Sigmoid colon (tissue), 4 donors: ENCODE measurements around the gene PRPF31.

Experiments used
- CTCF ChIP-seq, 4 experiments: fragments of 450-650 bp in 3 of 4; fragments of 200-600 bp in 1 of 4; IDR thresholded peaks; one replicate each; pipeline ENCODE4 v1.5.1; 2016 to 2019; ENCODE audit warnings: antibody characterized with exemption in 4 of 4, mild to moderate bottlenecking in 3 of 4, moderate library complexity in 2 of 4
- EP300 ChIP-seq, 4 donors: sonication (generic); formaldehyde crosslinking; IDR thresholded peaks; one replicate each; pipeline ENCODE4 v1.6.1; 2017; ENCODE audit warnings: antibody characterized with exemption in 4 of 4
- POLR2A ChIP-seq, 2 donors: fragments of 450-650 bp; IDR thresholded peaks; one replicate each; pipeline ENCODE4 v1.6.1; 2016; ENCODE audit warnings: antibody characterized with exemption in 2 of 2, mild to moderate bottlenecking in 2 of 2, moderate library complexity in 2 of 2
- POLR2AphosphoS5 ChIP-seq, 4 donors: sonication (generic); formaldehyde crosslinking; IDR thresholded peaks; one replicate each; pipeline ENCODE4 v1.6.1; 2017; ENCODE audit warnings: antibody characterized with exemption in 4 of 4

GRCh38 chr19:54152267-54152666 lies 36.7 kb downstream of the PRPF31 start:
- no peak for TF ChIP-seq CTCF (IDR thresholded peaks at IDR 0.05)
- TF ChIP-seq POLR2AphosphoS5 (IDR thresholded peaks at IDR 0.05), result no peak
- TF ChIP-seq POLR2A (IDR thresholded peaks at IDR 0.05), result no peak
- TF ChIP-seq EP300 (IDR thresholded peaks at IDR 0.05), result no peak
